Type B pancreatic cell (in vitro differentiated cells): Measurements from ENCODE around the gene ZG16. TPM values are rescaled to one million over a fixed set of nuclear protein-coding genes. Genes with fewer than 3 reads are reported as not detected.
"Not testable (repeated sequence)": the region's sequence is repeated elsewhere in the genome, so short reads cannot be mapped to it uniquely, and the experiment has no call there.

ENCODE experiments used
- DNase-seq: peaks from one replicate; pipeline ENCODE4 v3.0.0; 2021; ENCODE audit warnings: mixed read lengths; ENCODE audit not compliant: unreplicated experiment; ENCODE audit errors: extremely low spot score
- H3K27ac Mint-ChIP-seq: 2 replicates; pipeline ENCODE4 v1.8.0; 2021; ENCODE audit warnings: mild to moderate bottlenecking, mixed read lengths
- H3K27me3 Mint-ChIP-seq: 2 replicates; pipeline ENCODE4 v1.8.0; 2021; ENCODE audit warnings: mixed read lengths
- H3K36me3 Mint-ChIP-seq: 2 replicates; pipeline ENCODE4 v1.8.0; 2021; ENCODE audit warnings: mixed read lengths
- H3K4me1 Mint-ChIP-seq: one replicate; pipeline ENCODE4 v1.8.0; 2021; ENCODE audit warnings: mixed read lengths; ENCODE audit not compliant: unreplicated experiment
- H3K4me3 Mint-ChIP-seq: 2 replicates; pipeline ENCODE4 v1.8.0; 2021; ENCODE audit warnings: mild to moderate bottlenecking, mixed read lengths
- H3K9me3 Mint-ChIP-seq: 2 replicates; pipeline ENCODE4 v1.8.0; 2021; ENCODE audit warnings: mixed read lengths
- long read RNA-seq: library from polyadenylated mRNA; unstranded; transcript quantifications from one replicate; pipeline ENCODE4 v2.0.0, GENCODE V29; 2020
- total RNA-seq: library from RNA; stranded (reverse); gene quantifications from 2 replicates; pipeline ENCODE4 v1.2.1, GENCODE V29; 2021; ENCODE audit warnings: low replicate concordance
- TF ChIP-seq, protein P1 (sequence below): fragments of 200-600 bp; sonication (generic); conservative IDR thresholded peaks from 2 replicates; pipeline ENCODE4 v1.5.0; 2021; ENCODE audit warnings: antibody characterized with exemption, mild to moderate bottlenecking

Gene ZG16, protein sequence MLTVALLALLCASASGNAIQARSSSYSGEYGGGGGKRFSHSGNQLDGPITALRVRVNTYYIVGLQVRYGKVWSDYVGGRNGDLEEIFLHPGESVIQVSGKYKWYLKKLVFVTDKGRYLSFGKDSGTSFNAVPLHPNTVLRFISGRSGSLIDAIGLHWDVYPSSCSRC
- total RNA-seq: 0.85 and 1.5 TPM in 2 replicates
- long read RNA-seq, partial matches to known transcripts: 0 of 4 reads
- long read RNA-seq, other reads (novel, unspliced or antisense): 3 of 4 reads

DNA sequence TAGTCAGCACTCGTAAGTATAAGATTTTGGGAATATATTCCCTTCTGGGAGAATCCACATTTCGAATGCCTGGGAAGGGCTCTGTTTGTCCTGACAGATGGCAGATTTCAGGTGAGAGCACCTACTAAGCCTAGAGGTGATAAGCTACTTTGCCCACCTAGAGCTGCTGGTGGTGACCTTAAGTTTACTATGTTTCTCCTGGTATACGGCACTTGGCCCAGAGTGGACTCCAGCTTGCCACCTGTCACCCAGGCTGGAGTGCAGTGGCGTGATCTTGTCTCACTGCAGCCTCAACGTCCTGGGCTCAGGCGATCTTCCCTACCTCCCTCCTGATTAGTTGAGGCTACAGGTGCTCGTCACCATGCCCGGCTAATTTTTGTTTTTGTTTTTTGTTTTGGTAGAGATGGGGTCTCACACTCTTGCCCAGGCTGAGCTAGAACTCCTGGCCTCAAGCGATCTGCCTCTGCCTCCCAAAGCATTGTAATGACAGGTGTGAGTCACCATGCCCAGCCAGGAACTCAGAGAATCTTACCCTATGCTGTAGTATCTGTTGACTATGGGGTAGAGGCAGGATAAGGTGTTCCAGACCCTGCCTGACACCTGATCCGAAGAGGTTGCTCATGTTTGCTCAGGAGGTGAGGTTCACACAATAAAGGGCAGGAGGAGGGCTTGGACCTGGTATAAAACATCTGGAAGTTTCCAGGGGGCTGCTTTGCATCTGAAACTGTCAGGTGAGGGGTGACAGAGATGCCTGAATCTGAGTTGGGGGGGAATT lies at the start of gene ZG16:
TSS of gene ZG16 (plus strand) at position 681 of the 775 bp plus-strand sequence. CDS start 1,011 bp downstream, outside the sequence.
- H3K36me3 Mint-ChIP-seq: no peaks in the 10 kb centered on the region
- peak within 1 kb of the TSS; percentile 91 for H3K27ac Mint-ChIP-seq
- no peaks in the 10 kb centered on the region for H3K9me3 Mint-ChIP-seq
- no peaks in the 10 kb centered on the region for H3K27me3 Mint-ChIP-seq
- H3K4me3 Mint-ChIP-seq: no peak within 1 kb of the TSS
- TF ChIP-seq, protein P1, sequence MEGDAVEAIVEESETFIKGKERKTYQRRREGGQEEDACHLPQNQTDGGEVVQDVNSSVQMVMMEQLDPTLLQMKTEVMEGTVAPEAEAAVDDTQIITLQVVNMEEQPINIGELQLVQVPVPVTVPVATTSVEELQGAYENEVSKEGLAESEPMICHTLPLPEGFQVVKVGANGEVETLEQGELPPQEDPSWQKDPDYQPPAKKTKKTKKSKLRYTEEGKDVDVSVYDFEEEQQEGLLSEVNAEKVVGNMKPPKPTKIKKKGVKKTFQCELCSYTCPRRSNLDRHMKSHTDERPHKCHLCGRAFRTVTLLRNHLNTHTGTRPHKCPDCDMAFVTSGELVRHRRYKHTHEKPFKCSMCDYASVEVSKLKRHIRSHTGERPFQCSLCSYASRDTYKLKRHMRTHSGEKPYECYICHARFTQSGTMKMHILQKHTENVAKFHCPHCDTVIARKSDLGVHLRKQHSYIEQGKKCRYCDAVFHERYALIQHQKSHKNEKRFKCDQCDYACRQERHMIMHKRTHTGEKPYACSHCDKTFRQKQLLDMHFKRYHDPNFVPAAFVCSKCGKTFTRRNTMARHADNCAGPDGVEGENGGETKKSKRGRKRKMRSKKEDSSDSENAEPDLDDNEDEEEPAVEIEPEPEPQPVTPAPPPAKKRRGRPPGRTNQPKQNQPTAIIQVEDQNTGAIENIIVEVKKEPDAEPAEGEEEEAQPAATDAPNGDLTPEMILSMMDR: no peak
- DNase-seq: no peak
- H3K4me1 Mint-ChIP-seq: peaks cover under 1% of the 10 kb centered on the region

GRCh38 chr16:29729116-29729521 lies 48.9 kb upstream of the ZG16 start:
- Mint-ChIP-seq H3K4me3 (peak overlapping the region; percentile 58), H3K9me3 (no peaks in the 10 kb centered on the region), H3K4me1 (peaks cover 5% of the 10 kb centered on the region), H3K36me3 (no peaks in the 10 kb centered on the region), H3K27ac (peak overlapping the region; percentile 57), H3K27me3 (no peaks in the 10 kb centered on the region)
- TF ChIP-seq, protein P1: peak; percentile 79
- DNase-seq: no peak

- Mint-ChIP-seq H3K27ac (no peak overlapping the region), H3K9me3 (no peaks in the 10 kb centered on the region), H3K4me1 (peaks cover 5% of the 10 kb centered on the region), H3K4me3 (no peak overlapping the region), H3K27me3 (no peaks in the 10 kb centered on the region), H3K36me3 (no peaks in the 10 kb centered on the region)
- DNase-seq: no peak
- TF ChIP-seq, protein P1: no peak
These were observed 47.4 kb upstream of the ZG16 start for GRCh38 chr16:29730649-29731048.

DNA sequence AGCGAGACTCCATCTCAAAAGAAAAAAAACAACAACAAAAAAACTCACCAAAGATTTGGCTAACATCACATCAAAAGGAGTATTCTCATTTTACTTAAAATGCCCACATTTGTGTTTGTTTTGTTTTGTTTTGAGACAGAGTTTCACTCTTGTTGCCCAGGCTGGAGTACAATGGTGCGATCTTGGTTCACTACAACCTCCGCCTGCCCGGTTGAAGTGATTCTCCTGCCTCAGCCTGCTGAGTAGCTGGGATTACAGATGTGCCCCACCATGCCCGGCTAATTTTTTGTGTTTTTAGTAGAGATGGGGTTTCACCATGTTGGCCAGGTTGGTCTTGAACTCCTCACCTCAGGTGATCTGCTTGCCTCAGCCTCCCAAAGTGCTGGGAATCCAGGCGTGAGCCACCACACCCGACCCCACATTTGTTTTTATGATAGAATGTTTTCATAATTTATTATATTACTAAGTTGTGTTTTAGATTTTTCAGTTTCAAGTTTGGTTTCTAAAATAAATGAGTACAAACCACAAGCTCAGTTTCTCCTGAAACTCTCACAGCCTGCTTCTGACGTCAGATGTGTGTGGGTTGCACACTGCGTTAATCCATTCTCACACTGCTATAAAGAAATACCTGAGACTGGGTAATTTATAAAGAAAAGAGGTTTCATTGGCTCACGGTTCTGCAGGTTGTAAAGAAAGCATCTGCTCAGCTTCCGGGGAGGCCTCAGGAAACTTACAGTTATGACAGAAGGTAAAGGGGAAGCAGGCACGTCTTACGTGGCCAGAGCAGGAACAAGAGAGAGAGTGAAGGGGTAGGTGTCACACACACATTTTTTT lies 46.1 kb upstream of the ZG16 start:
- H3K9me3 Mint-ChIP-seq, H3K36me3 Mint-ChIP-seq, DNase-seq, H3K27me3 Mint-ChIP-seq, H3K4me1 Mint-ChIP-seq, H3K4me3 Mint-ChIP-seq, H3K27ac Mint-ChIP-seq: not testable (repeated sequence)

GRCh38 chr16:29734786-29735185 lies 43.3 kb upstream of the ZG16 start:
- H3K27ac Mint-ChIP-seq: no peak overlapping the region
- no peak overlapping the region for H3K4me3 Mint-ChIP-seq
- no peak for DNase-seq
- H3K27me3 Mint-ChIP-seq: no peaks in the 10 kb centered on the region
- H3K9me3 Mint-ChIP-seq: no peaks in the 10 kb centered on the region
- TF ChIP-seq, protein P1: no peak
- no peaks in the 10 kb centered on the region for H3K4me1 Mint-ChIP-seq
- H3K36me3 Mint-ChIP-seq: no peaks in the 10 kb centered on the region
